Bone marrow (tissue), 2 donors: Measurements from ENCODE around the gene SDCBP2.

Source experiments
- DNase-seq, 2 donors: peaks; one replicate each; lab custom pipeline; 2025; lab: John Stamatoyannopoulos, UW

Gene SDCBP2

GRCh38 chr20:1331101-1331500 is 2.2 kb upstream of the SDCBP2 start:
- DNase-seq, result no peak

GRCh38 chr20:1330075-1330830 is 1.3 kb upstream of the SDCBP2 start:
- DNase-seq, result no peak

GRCh38 chr20:1327827-1328679 is 886 bp downstream of the SDCBP2 start:
- DNase-seq, result no peak

GRCh38 chr20:1327241-1327653 is 1.7 kb downstream of the SDCBP2 start:
- DNase-seq, result no peak

GRCh38 chr20:1326031-1326930 is 2.7 kb downstream of the SDCBP2 start:
- DNase-seq, result no peak

GRCh38 chr20:1325173-1326030 is 3.5 kb downstream of the SDCBP2 start:
- peak; percentile 91 to 94 for DNase-seq

GRCh38 chr20:1324598-1325172 is 4.3 kb downstream of the SDCBP2 start:
- DNase-seq, result peak in 1 of 2 donors; percentile 49

GRCh38 chr20:1323830-1324597 is 4.9 kb downstream of the SDCBP2 start:
- no peak for DNase-seq

- no peak for DNase-seq
These were observed 5.7 kb downstream of the SDCBP2 start for GRCh38 chr20:1323256-1323655.

GRCh38 chr20:1322511-1323245 is 6.3 kb downstream of the SDCBP2 start:
- DNase-seq, result no peak

- no peak for DNase-seq
These were observed 7.3 kb downstream of the SDCBP2 start for GRCh38 chr20:1321654-1321939.

GRCh38 chr20:1320902-1321653 is 7.9 kb downstream of the SDCBP2 start:
- DNase-seq, result no peak

- DNase-seq, result no peak
These were observed 8.9 kb downstream of the SDCBP2 start for GRCh38 chr20:1320016-1320415.

- no peak for DNase-seq
These were observed 9.5 kb downstream of the SDCBP2 start for GRCh38 chr20:1319462-1319861.

- no peak for DNase-seq
These were observed 9.9 kb downstream of the SDCBP2 start for GRCh38 chr20:1319051-1319450.

- no peak for DNase-seq
These were observed 11.2 kb downstream of the SDCBP2 start for GRCh38 chr20:1317545-1318255.

- no peak for DNase-seq
These were observed 13.1 kb downstream of the SDCBP2 start for GRCh38 chr20:1315804-1316203.
